Osteocyte (in vitro differentiated cells): ENCODE data around the gene ASCL3. TPM values are rescaled to one million over a fixed set of nuclear protein-coding genes. Genes with fewer than 3 reads are reported as not detected.
"Not testable (repeated sequence)": the region's sequence is repeated elsewhere in the genome, so short reads cannot be mapped to it uniquely, and the experiment has no call there.

ENCODE experiments used
- DNase-seq: peaks from one replicate; pipeline ENCODE4 v3.0.0; 2021; ENCODE audit warnings: mixed read lengths; ENCODE audit not compliant: unreplicated experiment; ENCODE audit errors: extremely low spot score
- H3K27ac Mint-ChIP-seq: one replicate; pipeline ENCODE4 v1.8.0; 2021; ENCODE audit warnings: mild to moderate bottlenecking, mixed read lengths; ENCODE audit not compliant: unreplicated experiment
- H3K27me3 Mint-ChIP-seq: one replicate; pipeline ENCODE4 v1.8.0; 2021; ENCODE audit warnings: mixed read lengths; ENCODE audit not compliant: unreplicated experiment
- H3K36me3 Mint-ChIP-seq: one replicate; pipeline ENCODE4 v1.8.0; 2021; ENCODE audit warnings: mixed read lengths; ENCODE audit not compliant: unreplicated experiment
- H3K4me1 Mint-ChIP-seq: one replicate; pipeline ENCODE4 v1.8.0; 2021; ENCODE audit warnings: mixed read lengths; ENCODE audit not compliant: unreplicated experiment
- H3K4me3 Mint-ChIP-seq: one replicate; pipeline ENCODE4 v1.8.0; 2021; ENCODE audit warnings: mild to moderate bottlenecking, moderate library complexity, mixed read lengths; ENCODE audit not compliant: unreplicated experiment
- H3K9me3 Mint-ChIP-seq: one replicate; pipeline ENCODE4 v1.8.0; 2021; ENCODE audit warnings: mixed read lengths; ENCODE audit not compliant: unreplicated experiment
- CTCF ChIP-seq: fragments of 200-600 bp; sonication (generic); IDR thresholded peaks from 2 replicates; pipeline ENCODE4 v1.5.0; 2021; ENCODE audit warnings: antibody characterized with exemption, mild to moderate bottlenecking, moderate library complexity
- total RNA-seq: library from RNA; stranded (reverse); gene quantifications from 2 replicates; pipeline ENCODE4 v1.2.1, GENCODE V29; 2021

Gene ASCL3
- total RNA-seq, 1 donor from 2014 or later = not detected

DNA sequence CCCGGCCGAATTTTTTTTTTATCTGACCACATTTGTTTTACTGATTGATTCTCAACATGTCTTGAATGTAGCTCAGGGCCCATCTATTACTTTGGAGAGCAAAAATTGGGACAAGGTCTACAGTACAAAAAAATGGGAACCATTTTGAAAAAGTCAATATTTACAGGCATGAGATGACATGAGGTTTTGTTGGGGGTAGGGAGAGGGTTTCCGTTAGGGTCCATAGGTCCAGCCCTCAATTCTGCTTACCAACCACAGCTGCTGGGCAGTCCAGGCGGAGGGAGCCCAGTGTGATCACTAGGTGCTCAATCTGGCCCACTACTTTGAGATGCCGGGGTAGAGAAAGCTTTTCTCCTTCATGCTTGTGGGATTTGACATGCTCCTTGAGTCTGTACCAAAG lies 42.6 kb upstream of the ASCL3 start:
- Mint-ChIP-seq H3K4me1 (peaks cover 2% of the 10 kb centered on the region), H3K36me3 (no peaks in the 10 kb centered on the region), H3K4me3 (no peak overlapping the region), H3K27me3 (no peaks in the 10 kb centered on the region), H3K9me3 (no peaks in the 10 kb centered on the region), H3K27ac (no peak overlapping the region)
- no peak for TF ChIP-seq CTCF
- no peak for DNase-seq

DNA sequence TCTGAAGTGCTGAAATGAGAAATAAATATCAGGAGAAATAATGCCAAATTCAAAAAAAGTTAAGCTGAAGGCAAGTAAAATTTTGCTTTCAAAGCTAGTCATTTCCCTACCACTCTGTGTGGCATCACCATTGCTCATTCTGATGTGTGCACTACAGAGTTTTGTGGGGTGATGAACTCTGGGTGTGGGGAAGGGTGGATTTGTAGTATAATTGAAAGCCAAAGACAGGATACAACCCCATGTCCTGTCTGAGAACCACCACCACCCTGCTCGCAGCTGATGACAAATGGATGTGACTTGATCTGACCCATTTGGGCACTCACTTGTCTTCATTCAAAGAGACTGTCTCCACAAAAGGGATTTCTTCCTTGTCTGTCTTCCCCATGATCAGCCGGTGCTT lies 40.7 kb upstream of the ASCL3 start:
- H3K36me3 Mint-ChIP-seq = peaks cover 2% of the 10 kb centered on the region
- no peak overlapping the region for H3K27ac Mint-ChIP-seq
- H3K27me3 Mint-ChIP-seq = no peaks in the 10 kb centered on the region
- no peaks in the 10 kb centered on the region for H3K9me3 Mint-ChIP-seq
- no peak overlapping the region for H3K4me3 Mint-ChIP-seq
- no peak for TF ChIP-seq CTCF
- H3K4me1 Mint-ChIP-seq = no peaks in the 10 kb centered on the region
- DNase-seq = no peak

DNA sequence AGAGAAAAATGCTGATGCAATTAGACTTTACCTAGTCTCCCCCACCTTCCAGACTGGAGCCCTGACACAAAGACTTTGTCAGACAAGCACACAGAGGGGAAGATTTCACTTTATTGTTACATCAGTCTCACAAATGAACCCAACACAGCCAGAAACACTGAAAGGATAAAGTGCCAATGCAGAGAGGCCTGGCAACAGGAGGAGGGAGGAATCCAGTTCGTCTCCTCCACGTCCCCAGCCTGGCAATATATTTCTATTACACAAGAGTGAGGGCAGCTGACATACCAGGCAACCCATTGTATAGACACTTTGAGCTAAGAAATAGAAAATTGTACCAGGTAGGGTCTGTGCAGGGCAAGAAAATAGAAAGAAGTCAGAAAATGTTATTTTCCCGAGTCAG lies 37.7 kb upstream of the ASCL3 start:
- peaks cover 2% of the 10 kb centered on the region for H3K36me3 Mint-ChIP-seq
- no peaks in the 10 kb centered on the region for H3K9me3 Mint-ChIP-seq
- DNase-seq = no peak
- TF ChIP-seq CTCF = no peak
- H3K27me3 Mint-ChIP-seq = no peaks in the 10 kb centered on the region
- no peak overlapping the region for H3K27ac Mint-ChIP-seq
- no peak overlapping the region for H3K4me3 Mint-ChIP-seq
- no peaks in the 10 kb centered on the region for H3K4me1 Mint-ChIP-seq

DNA sequence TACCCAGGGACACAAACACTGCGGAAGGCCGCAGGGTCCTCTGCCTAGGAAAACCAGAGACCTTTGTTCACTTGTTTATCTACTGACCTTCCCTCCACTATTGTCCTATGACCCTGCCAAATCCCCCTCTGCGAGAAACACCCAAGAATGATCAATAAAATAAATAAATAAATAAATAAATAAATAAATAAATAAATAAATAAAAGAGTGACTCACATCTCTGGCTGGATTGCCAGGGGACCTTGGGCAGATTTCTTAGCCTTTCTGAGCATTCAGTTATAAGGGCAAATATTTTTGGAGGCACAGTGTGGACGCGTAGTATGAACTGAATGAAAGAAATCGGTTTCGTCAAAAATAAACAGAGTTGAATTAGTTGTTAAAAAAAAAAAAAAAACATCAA lies 36.5 kb upstream of the ASCL3 start:
- H3K27me3 Mint-ChIP-seq, H3K4me1 Mint-ChIP-seq, H3K36me3 Mint-ChIP-seq, H3K27ac Mint-ChIP-seq, H3K4me3 Mint-ChIP-seq, H3K9me3 Mint-ChIP-seq, DNase-seq: not testable (repeated sequence)

DNA sequence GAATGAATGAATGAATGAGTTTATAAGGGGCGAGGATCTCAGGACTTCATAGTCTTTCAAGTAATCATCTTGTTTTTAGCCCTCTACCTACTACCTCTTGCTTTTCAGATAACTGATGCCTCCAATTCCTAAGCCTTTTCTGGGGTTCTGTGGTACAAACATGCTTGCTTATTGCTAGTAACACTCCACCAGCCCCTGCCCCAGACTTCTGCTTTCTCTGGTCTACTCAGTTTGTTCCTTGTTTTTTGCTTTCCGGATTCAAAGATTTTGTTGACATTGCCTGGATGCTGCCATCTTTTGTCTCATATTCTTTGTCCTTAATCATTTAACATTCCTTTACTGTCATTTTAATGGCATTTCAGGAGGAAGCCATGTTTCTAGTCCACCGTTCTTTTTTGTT lies 30.3 kb upstream of the ASCL3 start:
- no peak overlapping the region for H3K4me3 Mint-ChIP-seq

More for the DNA sequence above, 30.3 kb upstream of the ASCL3 start:
- DNase-seq = no peak
- Mint-ChIP-seq H3K36me3 (no peaks in the 10 kb centered on the region), H3K4me1 (peaks cover 3% of the 10 kb centered on the region), H3K27me3 (no peaks in the 10 kb centered on the region), H3K9me3 (no peaks in the 10 kb centered on the region), H3K27ac (no peak overlapping the region)
- no peak for TF ChIP-seq CTCF
